Stomach (tissue), 9 donors: Measurements from ENCODE around the gene FHIP1A. TPM values are rescaled to one million over a fixed set of nuclear protein-coding genes. Genes with fewer than 3 reads are reported as not detected.

Experiments
- DNase-seq, 2 donors: peaks; one replicate each; pipeline versions ENCODE4 v3.0.0 to v3.0.0-alpha.2; 2013 to 2019
- H3K27ac ChIP-seq, 5 donors: fragments of 200-600 bp in 4 of 5; sonication (generic) in 4 of 5; one replicate each; pipeline ENCODE4 v1.5.1; 2013 to 2019; ENCODE audit warnings: mild to moderate bottlenecking in 1 of 5, moderate library complexity in 1 of 5
- H3K27me3 ChIP-seq, 3 donors: fragments of 200-600 bp; sonication (generic); one replicate each; pipeline ENCODE4 v1.5.1; 2017 to 2019; ENCODE audit warnings: mixed run types in 1 of 3
- H3K36me3 ChIP-seq, 4 donors: fragments of 200-600 bp; sonication (generic); 1 replicate in 3 of 4; 2 replicates in 1 of 4; pipeline ENCODE4 v1.5.1; 2016 to 2019
- H3K4me1 ChIP-seq, 4 donors: fragments of 200-600 bp; sonication (generic); one replicate each; pipeline ENCODE4 v1.5.1; 2016 to 2019
- H3K4me3 ChIP-seq, 4 donors: fragments of 200-600 bp; sonication (generic) in 3 of 4; one replicate each; pipeline ENCODE4 v1.5.1; 2016 to 2019; ENCODE audit warnings: mild to moderate bottlenecking in 1 of 4
- H3K9me3 ChIP-seq, 4 donors: fragments of 200-600 bp; sonication (generic); one replicate each; pipeline ENCODE4 v1.5.1; 2016 to 2019
- EP300 ChIP-seq: sonication (generic); formaldehyde crosslinking; IDR thresholded peaks from one replicate; pipeline ENCODE4 v1.6.1; 2017; ENCODE audit warnings: antibody characterized with exemption
- POLR2A ChIP-seq, 4 donors: fragments of 450-650 bp; IDR thresholded peaks; one replicate each; pipeline ENCODE4 v1.6.1; 2016; ENCODE audit warnings: antibody characterized with exemption in 4 of 4, control low read depth in 2 of 4, mild to moderate bottlenecking in 1 of 4, moderate library complexity in 1 of 4
- POLR2AphosphoS5 ChIP-seq, 3 donors: sonication (generic); formaldehyde crosslinking; IDR thresholded peaks; one replicate each; pipeline ENCODE4 v1.6.1; 2016; ENCODE audit warnings: antibody characterized with exemption in 3 of 3
- WGBS, 5 donors: extraction: QIAGEN DNeasy Blood & Tissue Kit in 3 of 5; methylation state at CpG; one replicate each; pipeline versions ENCODE4 v1.1.5 to v1.1.7; 2013 to 2018; 5-methylcytosine and 5-hydroxymethylcytosine counted together
- intact Hi-C: fragments of 100-400 bp; cut with DNase I; formaldehyde crosslinking; loops from one replicate; pipeline ENCODE4 v1.15.1; 2023; ENCODE audit warnings: low total_unique reads
- polyA plus RNA-seq, 3 donors: library from polyadenylated mRNA; stranded (reverse); fragments of 200-250 nt; gene quantifications; one replicate each; pipeline ENCODE4 v1.2.3, GENCODE V29; 2013
- total RNA-seq, 5 donors: library from RNA; depleted of rRNA; stranded (reverse); fragments of >200 nt; gene quantifications; one replicate each; pipeline versions ENCODE4 v1.1.0 to v1.2.3, GENCODE V29; 2014 to 2016
- TF ChIP-seq, protein P1 (sequence below), 7 experiments: fragments of 450-650 bp in 4 of 7; fragments of 200-600 bp in 3 of 7; sonication (generic) in 3 of 7; IDR thresholded peaks; one replicate each; pipeline ENCODE4 v1.5.1; 2016 to 2019; ENCODE audit warnings: antibody characterized with exemption in 7 of 7, control low read depth in 2 of 7, mild to moderate bottlenecking in 1 of 7
- donor health status: healthy with polysubstance abuse.
- donor health status: Bipolar disorder and iron deficiency.
- donor health status: healthy.

The FHIP1A gene
- total and polyA plus RNA-seq, 8 donors: 0.90 to 177 (median 12.3) TPM

DNA sequence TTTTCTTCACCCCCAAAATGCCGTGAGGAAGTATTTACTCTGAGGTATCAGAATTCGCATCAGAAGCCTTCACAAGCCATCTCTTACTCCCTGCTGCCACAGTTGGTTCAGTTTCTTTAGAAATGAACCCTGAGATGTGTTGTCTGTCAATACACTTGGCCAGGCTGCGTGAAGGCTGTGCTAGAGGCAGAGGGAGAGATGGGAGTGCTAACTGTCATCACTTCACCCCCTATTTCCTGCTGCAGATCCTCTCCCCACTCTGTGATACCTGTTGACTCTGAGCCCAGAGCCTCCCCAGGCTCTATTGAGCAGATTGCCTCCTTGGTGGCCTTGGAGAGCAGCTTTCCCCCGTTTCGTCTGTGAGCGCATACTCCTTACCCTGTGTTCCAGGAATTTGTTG is 34.8 kb downstream of the FHIP1A start:
- WGBS, 5 donors: 83 to 95% (median 90%) methylated on average over 6 of the region's 6 CpGs
- H3K4me1 ChIP-seq: no peaks in the 10 kb centered on the region
- no peak overlapping the region for H3K4me3 ChIP-seq
- intact Hi-C loops: no loop called here
- H3K27me3 ChIP-seq: no peaks in the 10 kb centered on the region
- H3K27ac ChIP-seq: no peak overlapping the region
- no peaks in the 10 kb centered on the region for H3K9me3 ChIP-seq
- no peak for DNase-seq
- no peaks in the 10 kb centered on the region for H3K36me3 ChIP-seq
- TF ChIP-seq EP300 (no peak), POLR2A (IDR thresholded peaks at IDR 0.05) (no peak)
- TF ChIP-seq, protein P1, sequence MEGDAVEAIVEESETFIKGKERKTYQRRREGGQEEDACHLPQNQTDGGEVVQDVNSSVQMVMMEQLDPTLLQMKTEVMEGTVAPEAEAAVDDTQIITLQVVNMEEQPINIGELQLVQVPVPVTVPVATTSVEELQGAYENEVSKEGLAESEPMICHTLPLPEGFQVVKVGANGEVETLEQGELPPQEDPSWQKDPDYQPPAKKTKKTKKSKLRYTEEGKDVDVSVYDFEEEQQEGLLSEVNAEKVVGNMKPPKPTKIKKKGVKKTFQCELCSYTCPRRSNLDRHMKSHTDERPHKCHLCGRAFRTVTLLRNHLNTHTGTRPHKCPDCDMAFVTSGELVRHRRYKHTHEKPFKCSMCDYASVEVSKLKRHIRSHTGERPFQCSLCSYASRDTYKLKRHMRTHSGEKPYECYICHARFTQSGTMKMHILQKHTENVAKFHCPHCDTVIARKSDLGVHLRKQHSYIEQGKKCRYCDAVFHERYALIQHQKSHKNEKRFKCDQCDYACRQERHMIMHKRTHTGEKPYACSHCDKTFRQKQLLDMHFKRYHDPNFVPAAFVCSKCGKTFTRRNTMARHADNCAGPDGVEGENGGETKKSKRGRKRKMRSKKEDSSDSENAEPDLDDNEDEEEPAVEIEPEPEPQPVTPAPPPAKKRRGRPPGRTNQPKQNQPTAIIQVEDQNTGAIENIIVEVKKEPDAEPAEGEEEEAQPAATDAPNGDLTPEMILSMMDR (IDR thresholded peaks at IDR 0.05): no peak

DNA sequence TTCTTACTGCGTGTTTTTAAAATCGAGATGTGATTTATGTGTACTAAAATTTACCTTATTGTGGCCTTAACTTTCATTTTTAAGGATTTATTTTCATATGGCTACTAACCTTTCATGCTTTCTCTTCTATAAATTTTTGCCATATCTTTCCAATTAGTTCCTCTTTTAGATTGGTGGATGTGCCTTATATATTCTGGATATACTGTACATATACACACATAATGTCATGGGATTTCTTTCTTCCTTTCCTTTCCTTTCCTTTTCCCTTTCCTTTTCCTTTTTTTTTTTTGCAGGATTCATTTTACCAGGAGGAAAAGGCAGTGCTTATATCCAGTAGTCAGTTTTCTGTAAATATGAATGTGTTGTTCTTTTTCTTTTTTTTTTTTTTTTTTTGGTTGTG is 37.2 kb downstream of the FHIP1A start:
- whole genome bisulfite sequencing, 5 donors: 93 to 100% (median 95%) methylated on average over 2 of the region's 2 CpGs

DNA sequence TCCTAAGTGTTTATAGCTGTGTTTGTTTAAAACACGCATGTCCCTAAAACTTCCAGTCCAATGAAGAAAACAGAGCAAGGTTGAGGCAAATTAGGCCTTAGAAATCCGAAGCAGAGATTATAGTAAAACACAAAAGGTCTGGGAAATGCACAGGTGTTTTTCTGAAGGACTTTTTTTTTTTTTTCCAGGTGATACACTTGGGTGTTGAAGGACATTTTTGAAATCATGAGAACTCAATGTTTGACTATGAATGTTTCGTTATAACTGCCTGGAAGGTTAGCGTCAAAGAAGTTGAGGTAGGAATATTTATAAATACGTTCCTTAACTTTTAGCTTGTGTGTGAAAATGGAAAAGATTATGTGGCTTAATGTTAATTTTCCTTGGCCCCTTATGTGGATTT is 45.5 kb downstream of the FHIP1A start:
- Histone ChIP-seq H3K4me1 (peaks cover 0 to 13% (median 8%) of the 10 kb centered on the region in 4 donors), H3K4me3 (no peak overlapping the region), H3K36me3 (no peaks in the 10 kb centered on the region), H3K27ac (no peak overlapping the region), H3K27me3 (no peaks in the 10 kb centered on the region), H3K9me3 (no peaks in the 10 kb centered on the region)
- 81 to 89% (median 83%) methylated on average over 5 of the region's 5 CpGs for WGBS, 5 donors
- TF ChIP-seq, protein P1 (IDR thresholded peaks at IDR 0.05): no peak
- TF ChIP-seq EP300 (no peak), POLR2A (IDR thresholded peaks at IDR 0.05) (no peak), POLR2AphosphoS5 (IDR thresholded peaks at IDR 0.05) (no peak)
- intact Hi-C loops: no loop called here
- DNase-seq: no peak

More for the DNA sequence above, 37.2 kb downstream of the FHIP1A start:
- no peak for TF ChIP-seq POLR2AphosphoS5 (IDR thresholded peaks at IDR 0.05)
- TF ChIP-seq POLR2A (IDR thresholded peaks at IDR 0.05): no peak
- no peak for TF ChIP-seq EP300
- TF ChIP-seq, protein P1 (IDR thresholded peaks at IDR 0.05): no peak
- no peak for DNase-seq
- Histone ChIP-seq H3K27me3 (no peaks in the 10 kb centered on the region), H3K9me3 (no peaks in the 10 kb centered on the region), H3K36me3 (no peaks in the 10 kb centered on the region), H3K4me1 (no peaks in the 10 kb centered on the region), H3K27ac (no peak overlapping the region), H3K4me3 (no peak overlapping the region)
- intact Hi-C loops: no loop called here

DNA sequence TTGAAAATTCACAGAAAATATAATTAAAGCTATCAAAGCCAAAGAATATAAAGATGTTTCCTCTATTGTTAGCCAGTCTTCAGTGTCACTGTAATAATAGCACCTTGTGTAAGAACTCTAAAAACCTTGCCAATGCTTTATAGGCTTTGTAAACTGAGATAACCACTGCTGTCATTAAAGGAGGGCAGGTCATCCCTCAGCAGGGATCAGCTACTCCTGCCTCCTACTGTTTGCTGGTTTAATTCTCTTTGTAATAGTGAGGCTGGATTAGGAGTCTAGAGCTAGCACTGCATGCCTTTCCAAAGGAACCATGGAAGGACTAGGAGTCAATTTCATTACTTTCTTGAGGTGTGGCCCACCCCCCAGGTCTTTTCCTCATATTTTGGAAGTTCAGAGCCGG is 46.2 kb downstream of the FHIP1A start:
- intact Hi-C loops: no loop called here
- 67 to 86% (median 81%) methylated on average over 1 of the region's 1 CpG for WGBS, 5 donors
- DNase-seq: no peak
- no peak for TF ChIP-seq EP300
- no peak for TF ChIP-seq POLR2AphosphoS5 (IDR thresholded peaks at IDR 0.05)
- no peak for TF ChIP-seq POLR2A (IDR thresholded peaks at IDR 0.05)
- TF ChIP-seq, protein P1 (IDR thresholded peaks at IDR 0.05): no peak
- no peaks in the 10 kb centered on the region for H3K36me3 ChIP-seq
- H3K9me3 ChIP-seq: no peaks in the 10 kb centered on the region
- no peak overlapping the region for H3K4me3 ChIP-seq
- H3K27ac ChIP-seq: no peak overlapping the region
- no peaks in the 10 kb centered on the region for H3K27me3 ChIP-seq
- peaks cover 0 to 16% (median 10%) of the 10 kb centered on the region in 4 donors for H3K4me1 ChIP-seq
